K562 (cell line): ENCODE measurements around the gene BNC2. TPM values are rescaled to one million over a fixed set of nuclear protein-coding genes. Genes with fewer than 3 reads are reported as not detected.

Experiments
- ATAC-seq: fragments of 200-7000 bp; cut with Tn5 transposase; 3 replicates; pipeline ENCODE4 v1.9.1; 2020; ENCODE audit warnings: moderate library complexity
- BruUV-seq: library from RNA; stranded (reverse); fragments of 400-500 nt; replicated peaks from 2 replicates; lab custom pipeline; 2021; lab: Mats Ljungman, UMichigan
- CTCF ChIA-PET: fragments of 300-600 bp; formaldehyde crosslinking; extraction: SDS; loops from one replicate; lab custom pipeline; 2021; ENCODE audit warnings: low intra/inter-chr PET ratio; lab: Yijun Ruan, JAX
- POLR2A ChIA-PET: fragments of 300-600, 350-650 bp; sonication (Branson Sonifier 250); formaldehyde crosslinking; extraction: SDS; loops from one replicate; lab custom pipeline; 2021; ENCODE audit warnings: antibody characterized with exemption, inconsistent platforms; lab: Yijun Ruan, JAX
- DNase-seq, 4 experiments: peaks; one replicate each; pipeline versions ENCODE4 v3.0.0 to v3.0.0-alpha.2; 2011 to 2018; ENCODE audit warnings: low spot score in 3 of 4, mixed read lengths in 3 of 4; ENCODE audit errors: extremely low read depth in 1 of 4
- FAIRE-seq: peaks from 2 replicates; lab custom pipeline; 2011; peaks lifted over from hg19 to GRCh38; lab: Jason Lieb, UNC
- H2AFZ ChIP-seq: 2 replicates; pipeline ENCODE4 v1.6.0; 2011; ENCODE audit warnings: low read depth, low read length, control low read depth, inconsistent platforms
- H3K27ac ChIP-seq: fragments of 200-600 bp; 3 replicates; pipeline ENCODE4 v1.8.0; 2011; ENCODE audit warnings: low read depth, mild to moderate bottlenecking, control low read depth, inconsistent platforms, low read length, moderate library complexity, mixed read lengths; ENCODE audit errors: extremely low read depth
- H3K27me3 ChIP-seq, 2 experiments: fragments of 300-600 bp in 1 of 2; 2 replicates in 1 of 2; 3 replicates in 1 of 2; pipeline versions ENCODE4 v1.6.0 to v1.8.0; 2011; ENCODE audit warnings: inconsistent platforms in 2 of 2, low read length in 2 of 2, mild to moderate bottlenecking in 1 of 2, mixed read lengths in 1 of 2, moderate library complexity in 1 of 2; ENCODE audit not compliant: control insufficient read depth in 2 of 2, insufficient read depth in 2 of 2
- H3K36me3 ChIP-seq: fragments of 300-600 bp; 3 replicates; pipeline ENCODE4 v1.8.0; 2011; ENCODE audit warnings: mild to moderate bottlenecking, low read length, inconsistent platforms; ENCODE audit not compliant: control insufficient read depth, insufficient read depth
- H3K4me1 ChIP-seq, 2 experiments: fragments of 200-600 bp in 1 of 2; replicated peaks in 1 of 2; 2 replicates in 1 of 2; 3 replicates in 1 of 2; pipeline versions ENCODE4 v1.5.1 to v1.8.0; 2011; ENCODE audit warnings: inconsistent platforms in 2 of 2, low read length in 2 of 2, mild to moderate bottlenecking in 1 of 2, mixed read lengths in 1 of 2, moderate library complexity in 1 of 2; ENCODE audit not compliant: control insufficient read depth in 2 of 2, insufficient read depth in 2 of 2
- H3K4me2 ChIP-seq: 2 replicates; pipeline ENCODE4 v1.6.1; 2011; ENCODE audit warnings: low read length, control low read depth, inconsistent platforms, mixed read lengths; ENCODE audit not compliant: insufficient read depth
- H3K4me3 ChIP-seq: fragments of 200-600 bp; sonication (generic), shearing (Covaris generic); 2 replicates; pipeline ENCODE4 v1.5.1; 2016; ENCODE audit warnings: control low read depth, inconsistent platforms
- H3K79me2 ChIP-seq: fragments of 200-600 bp; 3 replicates; pipeline ENCODE4 v1.8.0; 2011; ENCODE audit warnings: low read length, inconsistent platforms; ENCODE audit not compliant: control insufficient read depth, insufficient read depth
- H3K9ac ChIP-seq, 2 experiments: 2 replicates each; pipeline versions ENCODE4 v1.6.0 to v1.6.1; 2011; ENCODE audit warnings: low read depth in 2 of 2, low read length in 2 of 2, control low read depth in 1 of 2, inconsistent platforms in 1 of 2, mild to moderate bottlenecking in 1 of 2, mixed read lengths in 1 of 2; ENCODE audit not compliant: insufficient read depth in 1 of 2
- H3K9me1 ChIP-seq: one replicate; pipeline ENCODE4 v1.6.0; 2011; ENCODE audit warnings: inconsistent platforms, mild to moderate bottlenecking, low read length, moderate library complexity; ENCODE audit not compliant: control insufficient read depth, insufficient read depth
- H3K9me3 ChIP-seq: replicated peaks from 2 replicates; pipeline ENCODE4 v1.5.1; 2011; ENCODE audit warnings: low read depth, low read length, inconsistent platforms; ENCODE audit not compliant: control insufficient read depth, insufficient read depth
- H4K20me1 ChIP-seq: replicated peaks from 2 replicates; pipeline ENCODE4 v1.6.1; 2011; ENCODE audit warnings: low read length, inconsistent platforms, mixed read lengths; ENCODE audit not compliant: control insufficient read depth, insufficient read depth
- BDP1 ChIP-seq: IDR thresholded peaks from 3 replicates; pipeline ENCODE4 v1.6.1; 2011; ENCODE audit not compliant: insufficient read length, insufficient read depth
- KLF16 ChIP-seq: IDR thresholded peaks from 2 replicates; pipeline ENCODE4 v1.6.1; 2016; ENCODE audit warnings: antibody characterized with exemption
- NR2F6 ChIP-seq: fragments of 450-650 bp; formaldehyde crosslinking; IDR thresholded peaks from 2 replicates; pipeline ENCODE4 v1.4.0; 2020; ENCODE audit warnings: mild to moderate bottlenecking
- SMAD4 ChIP-seq: fragments of 250-450 bp; sonication (Bioruptor Pico); conservative IDR thresholded peaks from 2 replicates; pipeline ENCODE4 v1.8.0; 2021; ENCODE audit warnings: inconsistent platforms, mild to moderate bottlenecking, moderate library complexity
- SMARCA4 ChIP-seq: fragments of 450-650 bp; IDR thresholded peaks from 2 replicates; pipeline ENCODE4 v1.6.1; 2016
- SMARCA5 ChIP-seq: fragments of 450-650 bp; IDR thresholded peaks from 2 replicates; pipeline ENCODE4 v1.6.1; 2016
- SMARCB1 ChIP-seq: IDR thresholded peaks from 2 replicates; pipeline ENCODE4 v1.6.1; 2011; ENCODE audit warnings: improper control_type of control experiment, low read depth; ENCODE audit not compliant: insufficient read length
- THAP12 ChIP-seq: fragments of 250-450 bp; sonication (Bioruptor Pico); IDR thresholded peaks from 2 replicates; pipeline ENCODE4 v1.9.0; 2021; ENCODE audit warnings: mild to moderate bottlenecking, inconsistent platforms
- ZBTB43 ChIP-seq: sonication (generic); formaldehyde crosslinking; IDR thresholded peaks from 2 replicates; pipeline ENCODE4 v1.8.0; 2023; ENCODE audit warnings: mild to moderate bottlenecking, missing genetic modification reagents
- ZKSCAN3 ChIP-seq: fragments of 250-450 bp; sonication (Bioruptor Pico); IDR thresholded peaks from 2 replicates; pipeline ENCODE4 v1.4.0; 2020
- ZNF217 ChIP-seq: sonication (generic); formaldehyde crosslinking; IDR thresholded peaks from 2 replicates; pipeline ENCODE4 v1.8.0; 2022; ENCODE audit warnings: mild to moderate bottlenecking, missing genetic modification reagents
- ZNF23 ChIP-seq: fragments of 250-450 bp; sonication (Bioruptor Pico); IDR thresholded peaks from 2 replicates; pipeline ENCODE4 v1.4.0; 2020; ENCODE audit warnings: mild to moderate bottlenecking
- ZNF431 ChIP-seq: sonication (generic); formaldehyde crosslinking; IDR thresholded peaks from 2 replicates; pipeline ENCODE4 v1.8.0; 2022; ENCODE audit warnings: mild to moderate bottlenecking, missing genetic modification reagents
- ZNF717 ChIP-seq: fragments of 250-450 bp; sonication (Bioruptor Pico); IDR thresholded peaks from 2 replicates; pipeline ENCODE4 v1.5.0; 2021
- WGBS: fragments of 100-300 bp; shearing (Covaris generic); methylation state at CpG from one replicate; pipeline ENCODE4 v1.1.6; 2016; ENCODE audit warnings: low coverage, mixed read lengths; ENCODE audit not compliant: insufficient coverage; ENCODE audit errors: missing lambda C conversion rate; 5-methylcytosine and 5-hydroxymethylcytosine counted together
- in situ Hi-C: fragments of 300-500 bp; cut with MboI; formaldehyde crosslinking; loops from 4 replicates; pipeline ENCODE4 v1.15.0; 2018; ENCODE audit warnings: inconsistent platforms, mixed read lengths
- intact Hi-C: fragments of 100-400 bp; cut with micrococcal nuclease; formaldehyde crosslinking; loops from 2 replicates; pipeline ENCODE4 v1.14.2; 2022
- polyA plus RNA-seq, 8 experiments: library from polyadenylated mRNA; depleted of rRNA in 4 of 8; stranded (reverse) in 5 of 8; unstranded in 3 of 8; fragments of >200 nt; fragmentation: Nextera tagmentation in 2 of 8; fragmentation: Illumina TruSeq in 1 of 8; extraction: Ambion mirVana in 2 of 8; extraction: Trizol in 1 of 8; gene quantifications; 2 replicates each; pipeline versions ENCODE4 v1.2.1 to v1.2.3, GENCODE V29; 2011 to 2014; ENCODE audit warnings: inconsistent platforms in 1 of 8, missing spikeins in 1 of 8
- total RNA-seq, 7 experiments: library from RNA; depleted of rRNA in 6 of 7; stranded (reverse); fragments of >200 nt in 6 of 7; fragmentation: Illumina TruSeq in 2 of 7; extraction: Trizol in 2 of 7; gene quantifications; 2 replicates each; pipeline versions ENCODE4 v1.2.1 to v1.2.3, GENCODE V29; 2011 to 2021; ENCODE audit warnings: low replicate concordance in 1 of 7
- TF ChIP-seq, protein P1 (sequence below): sonication (generic); formaldehyde crosslinking; IDR thresholded peaks from 2 replicates; pipeline ENCODE4 v1.5.0; 2020; ENCODE audit warnings: missing genetic modification reagents
- TF ChIP-seq, protein P2 (sequence below): fragments of 250-450 bp; sonication (Bioruptor Pico); IDR thresholded peaks from 2 replicates; pipeline ENCODE4 v1.5.1; 2021; ENCODE audit warnings: mild to moderate bottlenecking

The BNC2 gene
- total and polyA plus RNA-seq, 9 of the 15 experiments (the other 6 are each of a cell fraction or from before 2014, with no cell fraction given), result not detected

DNA sequence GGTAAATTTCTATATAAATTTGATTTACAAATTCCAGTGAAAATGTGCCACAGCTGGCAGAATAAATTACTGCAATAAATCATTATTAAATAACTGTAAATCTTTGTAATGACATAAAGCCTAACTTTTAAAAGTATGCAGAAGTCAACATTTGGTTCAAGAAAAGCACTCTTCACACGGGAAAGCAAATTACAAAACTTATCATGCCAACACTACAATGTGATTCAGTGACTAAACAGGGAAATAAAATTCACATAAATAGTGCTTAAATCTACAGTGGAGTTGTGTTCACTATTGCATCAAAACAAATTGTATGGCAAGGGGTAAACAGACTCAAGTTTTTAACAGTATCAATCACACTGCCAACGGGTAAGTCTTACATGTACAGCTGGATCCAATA lies 117.2 kb downstream of the BNC2 start:
- in situ Hi-C loops, result no loop called here
- intact Hi-C loops, result no loop called here
- Histone ChIP-seq H3K79me2 (no peaks in the 10 kb centered on the region), H3K9ac (no peak overlapping the region), H3K9me1 (no peaks in the 10 kb centered on the region), H3K4me3 (no peak overlapping the region), H3K4me1 (no peaks in the 10 kb centered on the region), H3K4me2 (no peak overlapping the region), H2AFZ (no peak overlapping the region), H3K27ac (no peak overlapping the region), H3K27me3 (no peaks in the 10 kb centered on the region), H3K36me3 (no peaks in the 10 kb centered on the region), H4K20me1 (no peaks in the 10 kb centered on the region), H3K9me3 (no peaks in the 10 kb centered on the region)
- POLR2A ChIA-PET, result no interaction called here
- no peak for FAIRE-seq
- DNase-seq, result no peak
- TF ChIP-seq, protein P1, sequence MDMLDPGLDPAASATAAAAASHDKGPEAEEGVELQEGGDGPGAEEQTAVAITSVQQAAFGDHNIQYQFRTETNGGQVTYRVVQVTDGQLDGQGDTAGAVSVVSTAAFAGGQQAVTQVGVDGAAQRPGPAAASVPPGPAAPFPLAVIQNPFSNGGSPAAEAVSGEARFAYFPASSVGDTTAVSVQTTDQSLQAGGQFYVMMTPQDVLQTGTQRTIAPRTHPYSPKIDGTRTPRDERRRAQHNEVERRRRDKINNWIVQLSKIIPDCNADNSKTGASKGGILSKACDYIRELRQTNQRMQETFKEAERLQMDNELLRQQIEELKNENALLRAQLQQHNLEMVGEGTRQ, result no peak
- no peak for TF ChIP-seq ZNF217
- TF ChIP-seq ZKSCAN3 (CRISPR knock-in tag), result no peak
- TF ChIP-seq ZNF431 (CRISPR knock-in tag), result no peak
- TF ChIP-seq KLF16, result no peak
- TF ChIP-seq BDP1, result no peak
- TF ChIP-seq SMARCA4, result no peak
- no peak for TF ChIP-seq NR2F6
- TF ChIP-seq SMARCB1, result no peak
- TF ChIP-seq SMAD4 (CRISPR knock-in tag), result no peak
- no peak for TF ChIP-seq THAP12 (CRISPR knock-in tag)
- TF ChIP-seq ZNF23, result no peak
- TF ChIP-seq ZBTB43 (CRISPR knock-in tag), result no peak
- TF ChIP-seq, protein P2, sequence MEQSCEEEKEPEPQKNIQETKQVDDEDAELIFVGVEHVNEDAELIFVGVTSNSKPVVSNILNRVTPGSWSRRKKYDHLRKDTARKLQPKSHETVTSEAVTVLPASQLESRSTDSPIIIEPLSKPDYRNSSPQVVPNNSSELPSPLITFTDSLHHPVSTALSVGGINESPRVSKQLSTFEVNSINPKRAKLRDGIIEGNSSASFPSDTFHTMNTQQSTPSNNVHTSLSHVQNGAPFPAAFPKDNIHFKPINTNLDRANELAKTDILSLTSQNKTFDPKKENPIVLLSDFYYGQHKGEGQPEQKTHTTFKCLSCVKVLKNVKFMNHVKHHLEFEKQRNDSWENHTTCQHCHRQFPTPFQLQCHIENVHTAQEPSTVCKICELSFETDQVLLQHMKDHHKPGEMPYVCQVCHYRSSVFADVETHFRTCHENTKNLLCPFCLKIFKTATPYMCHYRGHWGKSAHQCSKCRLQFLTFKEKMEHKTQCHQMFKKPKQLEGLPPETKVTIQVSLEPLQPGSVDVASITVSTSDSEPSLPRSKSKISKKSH (CRISPR knock-in tag), result no peak
- no peak for TF ChIP-seq ZNF717 (CRISPR knock-in tag)
- TF ChIP-seq SMARCA5, result no peak
- no peak for ATAC-seq
- 0% methylated on average over 2 of the region's 2 CpGs for WGBS
- CTCF ChIA-PET, result no interaction called here
- no TSS peak for BruUV-seq
